Measurements from ENCODE around the gene MAPK13. TPM values are rescaled to one million over a fixed set of nuclear protein-coding genes. Genes with fewer than 3 reads are reported as not detected.

MAPK13 gene
- total RNA-seq, 2 donors from 2014 or later = 1.4 to 7.2 TPM

DNA sequence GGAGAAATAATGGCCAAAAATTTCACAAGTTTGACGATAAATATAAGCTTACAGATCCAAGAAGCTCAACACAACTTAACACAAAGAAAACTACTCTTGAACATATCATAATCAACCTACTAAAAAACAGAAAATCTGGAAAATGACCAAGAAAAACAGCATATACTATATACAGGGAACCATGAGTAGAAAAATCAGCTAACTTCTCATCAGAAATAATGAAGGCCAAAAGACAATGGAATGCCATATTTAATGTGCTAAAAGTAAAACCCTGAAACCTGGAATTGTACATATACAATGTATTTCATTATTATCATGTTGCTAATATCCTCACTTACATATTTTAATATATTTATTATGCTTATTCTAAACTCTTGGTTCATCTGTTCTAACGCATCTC, 25.3 kb downstream of the MAPK13 start:
- Histone ChIP-seq H3K27me3 (no peaks in the 10 kb centered on the region), H3K4me1 (no peaks in the 10 kb centered on the region), H3K4me3 (no peak overlapping the region), H3K9me3 (peaks cover 0 to 4% of the 10 kb centered on the region in 2 donors), H3K27ac (no peak overlapping the region), H3K36me3 (no peaks in the 10 kb centered on the region)
- no peak for DNase-seq (ENCODE audit: low spot score)
- TF ChIP-seq, protein P1, sequence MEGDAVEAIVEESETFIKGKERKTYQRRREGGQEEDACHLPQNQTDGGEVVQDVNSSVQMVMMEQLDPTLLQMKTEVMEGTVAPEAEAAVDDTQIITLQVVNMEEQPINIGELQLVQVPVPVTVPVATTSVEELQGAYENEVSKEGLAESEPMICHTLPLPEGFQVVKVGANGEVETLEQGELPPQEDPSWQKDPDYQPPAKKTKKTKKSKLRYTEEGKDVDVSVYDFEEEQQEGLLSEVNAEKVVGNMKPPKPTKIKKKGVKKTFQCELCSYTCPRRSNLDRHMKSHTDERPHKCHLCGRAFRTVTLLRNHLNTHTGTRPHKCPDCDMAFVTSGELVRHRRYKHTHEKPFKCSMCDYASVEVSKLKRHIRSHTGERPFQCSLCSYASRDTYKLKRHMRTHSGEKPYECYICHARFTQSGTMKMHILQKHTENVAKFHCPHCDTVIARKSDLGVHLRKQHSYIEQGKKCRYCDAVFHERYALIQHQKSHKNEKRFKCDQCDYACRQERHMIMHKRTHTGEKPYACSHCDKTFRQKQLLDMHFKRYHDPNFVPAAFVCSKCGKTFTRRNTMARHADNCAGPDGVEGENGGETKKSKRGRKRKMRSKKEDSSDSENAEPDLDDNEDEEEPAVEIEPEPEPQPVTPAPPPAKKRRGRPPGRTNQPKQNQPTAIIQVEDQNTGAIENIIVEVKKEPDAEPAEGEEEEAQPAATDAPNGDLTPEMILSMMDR (IDR thresholded peaks at IDR 0.05) = no peak

DNA sequence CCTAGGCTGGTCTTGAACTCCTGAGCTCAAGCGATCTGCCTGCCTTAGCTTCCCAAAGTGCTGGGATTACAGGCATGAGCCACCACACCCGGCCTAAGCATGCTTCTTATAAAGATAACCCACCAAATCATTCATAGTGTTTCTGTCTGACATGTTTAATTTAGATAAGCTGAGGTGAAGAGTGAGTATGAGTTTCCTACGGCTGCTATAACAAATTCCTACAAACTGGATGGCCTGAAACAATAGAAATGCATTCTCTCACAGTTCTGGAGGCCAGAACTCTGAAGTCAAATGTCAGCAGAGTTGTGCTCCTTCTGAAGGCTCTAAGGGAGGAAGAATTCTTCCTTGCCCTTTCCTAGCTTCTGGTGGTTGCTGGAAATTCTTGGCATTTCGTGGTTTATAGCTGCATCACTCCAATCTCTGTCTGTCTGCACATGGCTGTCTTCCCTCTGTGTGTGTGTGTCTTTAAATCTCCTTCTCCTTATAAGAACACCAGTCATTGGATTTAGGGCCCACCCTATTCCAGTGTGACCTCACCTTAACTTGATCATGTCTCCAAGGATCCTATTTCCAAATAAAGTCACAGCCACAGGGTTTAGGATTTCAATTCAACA, 29.9 kb downstream of the MAPK13 start:
- Histone ChIP-seq H3K27me3 (no peaks in the 10 kb centered on the region), H3K9me3 (peaks cover 0 to 4% of the 10 kb centered on the region in 2 donors), H3K4me1 (no peaks in the 10 kb centered on the region), H3K27ac (no peak overlapping the region), H3K4me3 (no peak overlapping the region), H3K36me3 (no peaks in the 10 kb centered on the region)
- TF ChIP-seq, protein P1 (IDR thresholded peaks at IDR 0.05) = no peak
- no peak for DNase-seq (ENCODE audit: low spot score)

DNA sequence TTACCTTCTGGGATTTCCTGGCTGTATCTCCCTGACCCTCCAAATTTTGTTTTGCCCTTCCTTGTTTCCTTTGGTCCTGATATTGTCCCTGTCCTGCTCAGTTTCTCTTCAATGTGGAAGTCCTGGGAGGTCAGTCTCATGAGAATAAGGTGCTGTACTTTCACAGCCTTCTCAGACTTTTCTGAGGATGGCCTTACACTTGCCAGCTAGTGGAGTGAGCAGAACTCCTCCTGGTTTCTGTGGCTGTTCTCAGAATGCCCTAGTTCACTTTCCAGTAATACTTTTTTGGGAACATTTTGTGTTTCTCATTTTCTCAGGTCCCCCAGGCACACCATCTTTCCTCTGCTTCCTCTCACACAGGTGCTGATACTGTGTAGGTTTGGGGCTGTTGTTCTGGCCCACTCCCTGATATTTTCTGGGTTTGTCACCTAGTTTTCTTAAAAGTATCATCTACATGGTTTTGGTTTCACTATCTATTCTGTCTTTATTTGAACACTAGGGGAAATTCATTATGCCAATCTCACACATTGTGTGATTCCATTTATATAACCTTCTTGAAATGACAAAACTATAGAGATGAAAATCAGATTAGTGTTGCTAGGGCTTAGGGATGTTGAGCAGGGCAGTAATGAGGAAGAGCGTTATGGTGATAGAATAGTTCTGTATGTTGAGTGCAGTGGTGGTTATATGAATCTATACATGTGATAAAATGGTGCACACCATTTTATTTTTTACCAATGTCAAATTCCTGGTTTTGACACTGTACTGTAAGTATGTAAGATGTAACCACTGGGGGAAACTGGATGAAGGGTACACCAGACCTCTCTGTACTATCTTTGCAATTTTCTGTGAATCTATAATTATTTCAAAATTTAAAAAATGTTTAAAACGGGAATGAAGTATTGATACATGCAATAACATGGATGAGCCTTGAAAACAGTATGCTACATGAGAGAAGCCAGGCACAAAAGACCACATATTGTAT, 39.0 kb downstream of the MAPK13 start:
- no peak overlapping the region for H3K4me3 ChIP-seq
- H3K9me3 ChIP-seq = no peaks in the 10 kb centered on the region
- TF ChIP-seq, protein P1 (IDR thresholded peaks at IDR 0.05) = no peak
- H3K27me3 ChIP-seq = no peaks in the 10 kb centered on the region
- H3K4me1 ChIP-seq = no peaks in the 10 kb centered on the region
- no peaks in the 10 kb centered on the region for H3K36me3 ChIP-seq
- no peak overlapping the region for H3K27ac ChIP-seq
- DNase-seq (ENCODE audit: low spot score) = no peak

DNA sequence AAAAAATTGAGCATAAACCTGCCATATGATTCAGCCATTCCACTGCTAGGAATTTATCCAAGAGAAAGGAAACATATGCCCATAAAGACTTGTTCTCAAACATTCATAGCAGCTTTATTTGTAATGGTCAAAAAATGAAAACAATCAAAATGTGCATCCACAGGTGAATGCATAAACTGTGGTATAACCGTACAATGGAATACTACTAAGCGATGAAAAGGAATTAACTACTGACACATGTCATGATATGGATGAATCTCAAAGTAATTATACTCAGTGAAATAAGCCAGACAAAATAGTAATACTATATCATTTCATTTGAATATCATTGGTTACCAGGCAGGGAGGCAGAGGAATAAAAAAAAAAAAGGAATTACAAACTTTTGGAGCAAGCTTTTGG, 40.4 kb downstream of the MAPK13 start:
- no peaks in the 10 kb centered on the region for H3K27me3 ChIP-seq
- TF ChIP-seq, protein P1 (IDR thresholded peaks at IDR 0.05) = no peak
- no peak for DNase-seq (ENCODE audit: low spot score)
- no peaks in the 10 kb centered on the region for H3K36me3 ChIP-seq
- H3K27ac ChIP-seq = no peak overlapping the region
- H3K9me3 ChIP-seq = no peaks in the 10 kb centered on the region
- no peak overlapping the region for H3K4me3 ChIP-seq
- H3K4me1 ChIP-seq = no peaks in the 10 kb centered on the region

DNA sequence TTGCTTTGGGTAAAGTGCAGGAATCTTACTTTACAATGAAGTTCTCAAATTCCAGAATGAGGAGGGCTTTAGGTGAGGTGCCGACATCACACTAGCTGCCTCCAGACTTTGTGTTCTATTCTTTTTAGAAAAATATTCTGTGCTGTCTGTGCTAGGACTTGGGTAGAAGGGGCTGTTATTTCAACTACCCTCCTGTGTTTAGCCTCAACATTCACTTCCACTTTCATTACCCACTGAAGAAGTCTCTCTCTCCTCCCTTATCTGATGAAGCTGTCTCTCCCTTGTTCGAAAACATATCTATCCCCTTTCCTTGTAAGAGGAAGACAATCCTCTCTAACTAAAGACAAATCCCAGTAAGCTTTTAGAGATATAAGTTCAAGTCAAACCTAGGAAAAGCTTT, 41.3 kb downstream of the MAPK13 start:
- Histone ChIP-seq H3K36me3 (no peaks in the 10 kb centered on the region), H3K4me3 (no peak overlapping the region), H3K27me3 (no peaks in the 10 kb centered on the region), H3K4me1 (no peaks in the 10 kb centered on the region), H3K9me3 (no peaks in the 10 kb centered on the region), H3K27ac (no peak overlapping the region)
- no peak for DNase-seq (ENCODE audit: low spot score)
- TF ChIP-seq, protein P1 (IDR thresholded peaks at IDR 0.05) = no peak

All from right atrium auricular region (tissue), 2 donors.